NCI-H524 (cell line): Measurements from ENCODE around the gene ZBTB17.

Experiments
- DNase-seq, 2 experiments: peaks; one replicate each; lab custom pipeline; 2025; lab: John Stamatoyannopoulos, UW

The ZBTB17 gene

GRCh38 chr1:15960808-15961207 lies 15.1 kb downstream of the ZBTB17 start:
- DNase-seq: no peak

- no peak for DNase-seq
Measured at GRCh38 chr1:15959827-15960446, 16.0 kb downstream of the ZBTB17 start.

GRCh38 chr1:15959424-15959823 lies 16.5 kb downstream of the ZBTB17 start:
- no peak for DNase-seq

GRCh38 chr1:15958793-15959192 lies 17.1 kb downstream of the ZBTB17 start:
- no peak for DNase-seq

GRCh38 chr1:15958111-15958510 lies 17.8 kb downstream of the ZBTB17 start:
- no peak for DNase-seq

- no peak for DNase-seq
Measured at GRCh38 chr1:15957221-15958095, 18.4 kb downstream of the ZBTB17 start.

- no peak for DNase-seq
Measured at GRCh38 chr1:15956150-15956549, 19.8 kb downstream of the ZBTB17 start.

- DNase-seq: no peak
Measured at GRCh38 chr1:15955552-15955951, 20.3 kb downstream of the ZBTB17 start.

- no peak for DNase-seq
Measured at GRCh38 chr1:15954316-15954715, 21.6 kb downstream of the ZBTB17 start.

- peak; percentile 46 to 71 for DNase-seq
Measured at GRCh38 chr1:15953791-15954241, 22.1 kb downstream of the ZBTB17 start.

- no peak for DNase-seq
Measured at GRCh38 chr1:15953294-15953771, 22.6 kb downstream of the ZBTB17 start.

- DNase-seq: no peak
Measured at GRCh38 chr1:15952317-15953258, 23.3 kb downstream of the ZBTB17 start.

GRCh38 chr1:15951341-15952153 lies 24.4 kb downstream of the ZBTB17 start:
- DNase-seq: no peak

GRCh38 chr1:15950763-15951295 lies 25.1 kb downstream of the ZBTB17 start:
- DNase-seq: no peak

GRCh38 chr1:15950302-15950701 lies 25.6 kb downstream of the ZBTB17 start:
- DNase-seq: no peak

GRCh38 chr1:15949453-15950245 lies 26.3 kb downstream of the ZBTB17 start:
- no peak for DNase-seq

- no peak for DNase-seq
Measured at GRCh38 chr1:15948595-15949452, 27.1 kb downstream of the ZBTB17 start.

GRCh38 chr1:15948091-15948591 lies 27.8 kb downstream of the ZBTB17 start:
- DNase-seq: no peak
